ENCODE measurements around the gene MTMR6.
A peak's percentile ranks its signal among the peaks of the same experiment; 100 is the strongest.

MTMR6 gene

GRCh38 chr13:25232937-25233515, 54.3 kb downstream of the MTMR6 start:
- TF ChIP-seq POLR2A (IDR thresholded peaks at IDR 0.05; ENCODE audit: low read depth, low read length) (no peak), POU2F2 (IDR thresholded peaks at IDR 0.05; ENCODE audit: low read depth, low read length) (no peak), SPI1 (IDR thresholded peaks at IDR 0.05; ENCODE audit: low read depth, low read length) (peak; percentile 79)
- DNase-seq (ENCODE audit: insufficient read length, low spot score) (no peak), FAIRE-seq (peak; percentile 60)

- DNase-seq (ENCODE audit: insufficient read length, low spot score): no peak
- FAIRE-seq: no peak
- TF ChIP-seq PAX5 (IDR thresholded peaks at IDR 0.05; ENCODE audit: insufficient read depth, low read length, severe bottlenecking): no peak
- no peak for TF ChIP-seq SPI1 (IDR thresholded peaks at IDR 0.05; ENCODE audit: low read depth, low read length)
- TF ChIP-seq POLR2A (IDR thresholded peaks at IDR 0.05; ENCODE audit: low read depth, low read length): no peak
- TF ChIP-seq POLR2AphosphoS5 (IDR thresholded peaks at IDR 0.05; ENCODE audit: low read depth, low read length): no peak
- TF ChIP-seq POU2F2 (IDR thresholded peaks at IDR 0.05; ENCODE audit: low read depth, low read length): no peak
- TF ChIP-seq TAF1 (IDR thresholded peaks at IDR 0.05; ENCODE audit: low read depth, low read length): no peak
Measured at GRCh38 chr13:25231517-25231916, 55.8 kb downstream of the MTMR6 start.

- no peak for FAIRE-seq
- TF ChIP-seq POLR2AphosphoS5 (IDR thresholded peaks at IDR 0.05; ENCODE audit: low read depth, low read length) (no peak), POLR2A (IDR thresholded peaks at IDR 0.05; ENCODE audit: low read depth, low read length) (no peak), PAX5 (IDR thresholded peaks at IDR 0.05; ENCODE audit: insufficient read depth, low read length, severe bottlenecking) (no peak), SPI1 (IDR thresholded peaks at IDR 0.05; ENCODE audit: low read depth, low read length) (no peak), POU2F2 (IDR thresholded peaks at IDR 0.05; ENCODE audit: low read depth, low read length) (no peak), TAF1 (IDR thresholded peaks at IDR 0.05; ENCODE audit: low read depth, low read length) (no peak)
- DNase-seq (ENCODE audit: insufficient read length, low spot score): no peak
Measured at GRCh38 chr13:25227690-25228089, 59.6 kb downstream of the MTMR6 start.

DNA sequence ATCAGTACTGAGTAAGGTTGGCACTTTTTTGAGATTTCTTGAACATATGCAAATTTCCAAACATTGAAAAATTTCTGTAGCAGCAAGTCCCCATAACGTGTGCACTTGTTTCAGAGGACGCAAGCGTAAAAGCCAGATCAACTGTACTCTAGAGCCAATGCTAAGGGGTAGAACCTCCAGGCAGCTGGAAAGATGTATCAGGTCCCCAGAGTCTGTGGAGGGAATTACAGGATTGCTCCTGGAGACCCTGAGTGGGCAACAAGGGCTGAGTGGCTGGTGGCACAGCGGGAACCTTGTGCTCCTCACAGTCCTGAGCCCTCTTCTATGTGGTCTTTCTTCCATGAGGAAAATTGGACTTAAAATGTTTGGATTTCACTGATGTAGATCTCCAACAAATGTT, 61.3 kb downstream of the MTMR6 start:
- TF ChIP-seq POLR2A (IDR thresholded peaks at IDR 0.05; ENCODE audit: low read depth, low read length) (no peak), PAX5 (IDR thresholded peaks at IDR 0.05; ENCODE audit: insufficient read depth, low read length, severe bottlenecking) (no peak), POU2F2 (IDR thresholded peaks at IDR 0.05; ENCODE audit: low read depth, low read length) (no peak), POLR2AphosphoS5 (IDR thresholded peaks at IDR 0.05; ENCODE audit: low read depth, low read length) (no peak), SPI1 (IDR thresholded peaks at IDR 0.05; ENCODE audit: low read depth, low read length) (no peak), TAF1 (IDR thresholded peaks at IDR 0.05; ENCODE audit: low read depth, low read length) (no peak)
- no peak for DNase-seq (ENCODE audit: insufficient read length, low spot score)
- FAIRE-seq: no peak

GRCh38 chr13:25224151-25224550, 63.1 kb downstream of the MTMR6 start:
- FAIRE-seq (no peak), DNase-seq (ENCODE audit: insufficient read length, low spot score) (no peak)
- TF ChIP-seq POLR2A (IDR thresholded peaks at IDR 0.05; ENCODE audit: low read depth, low read length): no peak

- TF ChIP-seq POLR2A (IDR thresholded peaks at IDR 0.05; ENCODE audit: low read depth, low read length) (no peak), POLR2AphosphoS5 (IDR thresholded peaks at IDR 0.05; ENCODE audit: low read depth, low read length) (no peak), TAF1 (IDR thresholded peaks at IDR 0.05; ENCODE audit: low read depth, low read length) (no peak), POU2F2 (IDR thresholded peaks at IDR 0.05; ENCODE audit: low read depth, low read length) (no peak), PAX5 (IDR thresholded peaks at IDR 0.05; ENCODE audit: insufficient read depth, low read length, severe bottlenecking) (no peak), SPI1 (IDR thresholded peaks at IDR 0.05; ENCODE audit: low read depth, low read length) (no peak)
Measured at GRCh38 chr13:25222740-25223139, 64.5 kb downstream of the MTMR6 start.

DNA sequence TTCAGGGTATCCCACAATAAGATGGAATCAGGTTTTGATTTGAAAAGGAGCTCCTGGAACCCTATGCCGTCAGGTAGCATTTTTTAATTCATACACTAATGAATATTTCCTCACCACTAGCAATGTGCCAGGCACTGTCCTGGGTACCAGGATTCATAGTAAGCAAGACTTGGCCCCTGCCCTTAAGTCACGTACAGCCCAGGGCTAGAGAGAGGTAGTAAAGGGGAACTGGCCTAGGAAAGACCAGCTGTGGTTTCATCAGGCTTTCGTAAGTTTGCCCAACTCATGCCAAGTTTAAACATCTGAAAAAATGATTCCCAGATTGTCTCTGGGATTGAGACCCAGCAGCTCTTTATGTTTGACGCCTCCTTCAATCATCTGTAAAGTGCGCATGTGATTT, 69.3 kb downstream of the MTMR6 start:
- TF ChIP-seq POU2F2 (IDR thresholded peaks at IDR 0.05; ENCODE audit: low read depth, low read length): no peak
- no peak for TF ChIP-seq TAF1 (IDR thresholded peaks at IDR 0.05; ENCODE audit: low read depth, low read length)
- TF ChIP-seq SPI1 (IDR thresholded peaks at IDR 0.05; ENCODE audit: low read depth, low read length): 0 out of 2 replicates have a peak, but pooled peaks have one; percentile 2
- TF ChIP-seq POLR2A (IDR thresholded peaks at IDR 0.05; ENCODE audit: low read depth, low read length): no peak
- TF ChIP-seq POLR2AphosphoS5 (IDR thresholded peaks at IDR 0.05; ENCODE audit: low read depth, low read length): no peak
- TF ChIP-seq PAX5 (IDR thresholded peaks at IDR 0.05; ENCODE audit: insufficient read depth, low read length, severe bottlenecking): no peak
- FAIRE-seq (no peak), DNase-seq (ENCODE audit: insufficient read length, low spot score) (no peak)

More at GRCh38 chr13:25222740-25223139, 64.5 kb downstream of the MTMR6 start:
- DNase-seq (ENCODE audit: insufficient read length, low spot score) (no peak), FAIRE-seq (no peak)

DNA sequence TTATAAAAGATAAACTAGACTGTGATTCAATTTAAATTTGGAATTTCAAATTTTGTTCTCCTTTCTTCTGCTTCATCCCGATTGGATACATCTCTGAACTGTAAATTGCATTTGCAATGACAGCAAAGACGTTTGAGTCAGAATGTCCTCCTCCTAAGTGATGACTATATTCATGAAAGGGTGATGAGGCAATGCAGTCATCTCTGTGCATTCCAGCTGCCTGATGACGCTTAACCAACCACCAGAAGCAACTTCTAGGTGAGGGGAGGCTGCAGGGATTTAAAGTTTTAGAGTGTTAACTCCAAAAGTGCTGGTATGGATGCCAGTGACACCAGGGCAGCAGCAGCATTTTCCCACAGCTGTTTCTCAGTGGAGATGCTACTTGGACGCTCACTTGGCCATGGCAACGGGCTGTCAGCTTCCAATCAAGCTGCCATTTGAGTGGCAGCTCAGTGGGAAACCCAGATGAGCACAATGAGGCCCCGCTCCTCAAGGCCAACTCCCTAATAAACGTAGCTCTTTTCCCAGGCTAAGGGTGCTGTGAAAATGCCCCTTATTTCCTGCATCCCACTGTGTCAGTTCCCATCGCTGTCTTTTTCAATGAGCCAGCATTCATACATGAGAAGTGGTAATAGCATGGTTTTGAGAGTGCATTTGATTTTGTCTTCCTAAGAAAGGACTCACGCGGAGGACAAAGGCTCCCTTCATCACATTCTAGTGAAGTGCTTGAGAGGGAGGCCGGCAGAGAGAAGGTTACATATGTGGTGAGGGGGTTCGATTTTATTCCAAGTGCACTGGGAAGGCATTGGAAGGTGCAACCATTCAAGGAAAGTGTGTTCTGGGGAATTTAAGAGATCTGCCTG, 70.0 kb downstream of the MTMR6 start:
- DNase-seq (ENCODE audit: insufficient read length, low spot score): no peak
- no peak for FAIRE-seq
- TF ChIP-seq TAF1 (IDR thresholded peaks at IDR 0.05; ENCODE audit: low read depth, low read length) (no peak), SPI1 (IDR thresholded peaks at IDR 0.05; ENCODE audit: low read depth, low read length) (no peak), POLR2AphosphoS5 (IDR thresholded peaks at IDR 0.05; ENCODE audit: low read depth, low read length) (no peak), POU2F2 (IDR thresholded peaks at IDR 0.05; ENCODE audit: low read depth, low read length) (no peak), POLR2A (IDR thresholded peaks at IDR 0.05; ENCODE audit: low read depth, low read length) (no peak), PAX5 (IDR thresholded peaks at IDR 0.05; ENCODE audit: insufficient read depth, low read length, severe bottlenecking) (no peak)

DNA sequence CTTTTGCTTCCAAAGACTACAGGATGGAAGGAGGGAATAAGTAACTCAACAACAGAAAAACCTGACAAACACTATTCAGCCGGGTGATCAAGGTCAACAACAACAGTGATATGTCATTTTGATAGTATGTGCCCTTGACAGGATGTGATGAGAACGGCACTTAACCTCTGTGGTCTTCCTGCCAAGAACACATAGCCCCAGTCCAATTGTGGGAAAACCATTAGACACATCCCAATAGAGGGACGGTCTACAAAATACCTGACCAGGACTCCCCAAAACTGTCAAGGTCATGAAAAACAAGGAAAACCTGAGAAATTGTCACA, 72.1 kb downstream of the MTMR6 start:
- TF ChIP-seq PAX5 (IDR thresholded peaks at IDR 0.05; ENCODE audit: insufficient read depth, low read length, severe bottlenecking) (no peak), POLR2A (IDR thresholded peaks at IDR 0.05; ENCODE audit: low read depth, low read length) (no peak), TAF1 (IDR thresholded peaks at IDR 0.05; ENCODE audit: low read depth, low read length) (no peak), POLR2AphosphoS5 (IDR thresholded peaks at IDR 0.05; ENCODE audit: low read depth, low read length) (no peak), POU2F2 (IDR thresholded peaks at IDR 0.05; ENCODE audit: low read depth, low read length) (no peak), SPI1 (IDR thresholded peaks at IDR 0.05; ENCODE audit: low read depth, low read length) (no peak)
- FAIRE-seq: no peak
- DNase-seq (ENCODE audit: insufficient read length, low spot score): no peak
